Mesothelial cell of epicardium (in vitro differentiated cells): ENCODE data around the gene TLL2. TPM values are rescaled to one million over a fixed set of nuclear protein-coding genes. Genes with fewer than 3 reads are reported as not detected.
A peak's percentile ranks its signal among the peaks of the same experiment; 100 is the strongest.

Source experiments
- DNase-seq, 2 experiments: peaks; one replicate each; pipeline ENCODE4 v3.0.0; 2021; ENCODE audit warnings: low spot score in 2 of 2; ENCODE audit not compliant: unreplicated experiment in 2 of 2
- H3K27ac Mint-ChIP-seq: 2 replicates; pipeline ENCODE4 v1.8.0; 2021; ENCODE audit warnings: mixed read lengths
- H3K27me3 Mint-ChIP-seq: 2 replicates; pipeline ENCODE4 v1.8.0; 2021; ENCODE audit warnings: low read depth, mixed read lengths
- H3K36me3 Mint-ChIP-seq: 2 replicates; pipeline ENCODE4 v1.8.0; 2021; ENCODE audit warnings: mixed read lengths
- H3K4me1 Mint-ChIP-seq: 2 replicates; pipeline ENCODE4 v1.8.0; 2021; ENCODE audit warnings: mixed read lengths
- H3K4me3 Mint-ChIP-seq: 2 replicates; pipeline ENCODE4 v1.8.0; 2021; ENCODE audit warnings: mild to moderate bottlenecking, moderate library complexity, mixed read lengths
- H3K9me3 Mint-ChIP-seq: 2 replicates; pipeline ENCODE4 v1.8.0; 2021; ENCODE audit warnings: mixed read lengths
- total RNA-seq: library from RNA; stranded (reverse); gene quantifications from 3 replicates; pipeline ENCODE4 v1.2.1, GENCODE V29; 2021
- TF ChIP-seq, protein P1 (sequence below): fragments of 200-600 bp; sonication (generic); IDR thresholded peaks from one replicate; pipeline ENCODE4 v1.5.0; 2021; ENCODE audit warnings: antibody characterized with exemption; ENCODE audit not compliant: unreplicated experiment

Gene TLL2
- total RNA-seq, 1 donor from 2014 or later: 1.4 TPM

DNA sequence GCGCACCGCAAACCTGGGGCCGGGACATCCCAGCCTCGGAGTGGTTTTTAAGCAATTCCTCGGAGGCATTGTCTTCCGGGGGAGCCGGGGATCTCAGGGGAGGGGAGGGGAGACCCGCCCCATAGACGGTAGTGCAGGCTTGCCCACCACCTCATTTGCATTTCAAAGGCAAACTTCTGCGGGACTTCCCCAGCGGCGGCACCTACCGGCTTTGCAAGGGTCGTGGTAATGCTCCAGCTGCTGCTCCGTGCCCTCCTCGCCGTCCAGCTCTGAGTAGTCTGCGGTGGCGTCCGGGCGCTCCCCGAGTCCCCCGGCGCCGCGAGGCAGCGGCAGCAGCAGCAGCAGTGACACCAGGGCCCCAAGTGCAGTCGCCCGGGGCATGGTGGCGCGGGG is 425 bp downstream of the TLL2 start:
- TF ChIP-seq, protein P1, sequence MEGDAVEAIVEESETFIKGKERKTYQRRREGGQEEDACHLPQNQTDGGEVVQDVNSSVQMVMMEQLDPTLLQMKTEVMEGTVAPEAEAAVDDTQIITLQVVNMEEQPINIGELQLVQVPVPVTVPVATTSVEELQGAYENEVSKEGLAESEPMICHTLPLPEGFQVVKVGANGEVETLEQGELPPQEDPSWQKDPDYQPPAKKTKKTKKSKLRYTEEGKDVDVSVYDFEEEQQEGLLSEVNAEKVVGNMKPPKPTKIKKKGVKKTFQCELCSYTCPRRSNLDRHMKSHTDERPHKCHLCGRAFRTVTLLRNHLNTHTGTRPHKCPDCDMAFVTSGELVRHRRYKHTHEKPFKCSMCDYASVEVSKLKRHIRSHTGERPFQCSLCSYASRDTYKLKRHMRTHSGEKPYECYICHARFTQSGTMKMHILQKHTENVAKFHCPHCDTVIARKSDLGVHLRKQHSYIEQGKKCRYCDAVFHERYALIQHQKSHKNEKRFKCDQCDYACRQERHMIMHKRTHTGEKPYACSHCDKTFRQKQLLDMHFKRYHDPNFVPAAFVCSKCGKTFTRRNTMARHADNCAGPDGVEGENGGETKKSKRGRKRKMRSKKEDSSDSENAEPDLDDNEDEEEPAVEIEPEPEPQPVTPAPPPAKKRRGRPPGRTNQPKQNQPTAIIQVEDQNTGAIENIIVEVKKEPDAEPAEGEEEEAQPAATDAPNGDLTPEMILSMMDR: no peak
- Mint-ChIP-seq H3K4me1 (peaks cover 18% of the 10 kb centered on the region), H3K36me3 (no peaks in the 10 kb centered on the region), H3K27me3 (peaks cover 68% of the 10 kb centered on the region), H3K4me3 (peak overlapping the region; percentile 64), H3K27ac (no peak overlapping the region), H3K9me3 (no peaks in the 10 kb centered on the region)
- peak in 1 of 2 experiments; percentile 50 for DNase-seq

- H3K27me3 Mint-ChIP-seq: peaks cover 73% of the 10 kb centered on the region
These were observed 1.0 kb downstream of the TLL2 start for GRCh38 chr10:96512524-96513304.

DNA sequence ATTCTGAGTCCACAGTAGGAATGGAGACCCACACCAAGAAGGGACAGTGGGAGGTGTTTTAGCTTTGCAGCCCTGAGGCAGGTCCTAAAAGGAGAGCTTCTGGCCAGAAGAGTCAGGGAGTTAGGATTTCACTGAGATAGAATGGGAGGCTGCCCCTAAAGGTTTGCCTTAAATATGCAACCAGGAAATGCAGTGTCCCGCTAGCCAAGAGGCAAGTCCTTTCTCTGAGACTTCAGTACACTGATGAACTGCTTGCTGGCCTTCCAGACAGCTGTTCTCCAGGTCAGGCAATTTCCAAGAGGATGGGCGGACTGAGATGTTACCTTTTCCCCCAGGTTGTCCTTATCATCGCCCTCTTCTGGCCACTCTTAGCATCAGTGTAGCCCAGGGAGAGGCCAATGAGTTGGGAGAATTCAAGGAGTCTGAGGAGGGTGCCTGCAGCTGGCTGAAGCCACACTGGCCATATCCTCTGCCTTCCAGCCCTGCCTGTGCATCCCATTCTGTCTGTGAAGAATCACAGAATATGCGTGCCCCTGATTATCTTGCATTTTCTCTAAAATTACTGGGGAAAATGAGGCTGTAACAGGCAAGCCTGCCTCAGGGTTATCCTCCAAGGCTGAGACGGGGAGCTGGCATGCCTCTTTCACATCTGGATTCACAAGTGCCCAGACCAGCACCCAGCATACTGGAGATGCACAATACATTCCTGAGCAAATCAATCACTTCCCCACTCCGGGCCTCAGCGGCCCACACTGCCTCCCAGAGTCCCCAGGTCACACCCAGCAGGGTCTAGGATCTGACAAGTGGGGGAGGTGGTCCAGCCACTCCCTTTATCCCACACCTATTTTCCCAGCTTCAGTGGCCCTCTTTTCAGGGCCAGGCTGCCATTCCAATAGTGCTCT is 2.4 kb downstream of the TLL2 start:
- no peak for DNase-seq
- Mint-ChIP-seq H3K27ac (no peak overlapping the region), H3K4me1 (peaks cover 18% of the 10 kb centered on the region), H3K27me3 (peaks cover 76% of the 10 kb centered on the region), H3K9me3 (no peaks in the 10 kb centered on the region), H3K4me3 (no peak overlapping the region), H3K36me3 (no peaks in the 10 kb centered on the region)
- TF ChIP-seq, protein P1: peak; percentile 46

More at GRCh38 chr10:96512524-96513304, 1.0 kb downstream of the TLL2 start:
- Mint-ChIP-seq H3K4me1 (peaks cover 18% of the 10 kb centered on the region), H3K4me3 (peak overlapping the region; percentile 64), H3K9me3 (no peaks in the 10 kb centered on the region), H3K36me3 (no peaks in the 10 kb centered on the region), H3K27ac (no peak overlapping the region)
- DNase-seq: peak in 1 of 2 experiments; percentile 54
- TF ChIP-seq, protein P1: no peak

- TF ChIP-seq, protein P1: no peak
- H3K4me3 Mint-ChIP-seq: no peak overlapping the region
- no peaks in the 10 kb centered on the region for H3K9me3 Mint-ChIP-seq
- H3K36me3 Mint-ChIP-seq: no peaks in the 10 kb centered on the region
- peaks cover 16% of the 10 kb centered on the region for H3K4me1 Mint-ChIP-seq
- DNase-seq: no peak
- H3K27me3 Mint-ChIP-seq: peaks cover 63% of the 10 kb centered on the region
- no peak overlapping the region for H3K27ac Mint-ChIP-seq
These were observed 4.6 kb downstream of the TLL2 start for GRCh38 chr10:96509017-96509641.

GRCh38 chr10:96507044-96507443 is 6.7 kb downstream of the TLL2 start:
- TF ChIP-seq, protein P1: no peak
- Mint-ChIP-seq H3K27me3 (peaks cover 50% of the 10 kb centered on the region), H3K4me1 (peaks cover 5% of the 10 kb centered on the region), H3K27ac (no peak overlapping the region), H3K4me3 (no peak overlapping the region), H3K9me3 (no peaks in the 10 kb centered on the region), H3K36me3 (no peaks in the 10 kb centered on the region)
- DNase-seq: no peak
